ENCODE data around the gene TAS2R40.
"Not testable (repeated sequence)": the region's sequence is repeated elsewhere in the genome, so short reads cannot be mapped to it uniquely, and the experiment has no call there.

Gene TAS2R40
- 0 reads per million in 2 donors for total RNA-seq

DNA sequence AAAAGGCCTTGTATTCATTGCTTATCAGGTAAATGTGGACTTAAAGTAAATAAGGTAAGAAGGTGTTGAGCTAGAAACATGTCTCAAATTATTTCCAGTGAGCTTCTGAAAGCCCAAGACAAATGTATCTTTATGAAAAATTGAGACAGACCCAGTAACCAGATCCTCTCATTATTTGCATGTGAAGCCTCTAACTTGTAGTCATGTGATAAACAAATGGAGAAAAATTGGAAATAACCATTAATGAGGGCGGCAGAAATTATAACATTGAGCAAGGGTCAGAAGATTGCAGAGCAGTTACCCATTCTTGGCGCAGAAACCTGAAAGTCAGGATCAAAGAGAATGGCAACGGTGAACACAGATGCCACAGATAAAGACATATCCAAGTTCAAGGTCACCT is at the start of gene TAS2R40:
Gene TAS2R40 (plus strand): TSS at position 301 of the 400 bp plus-strand sequence. CDS start 42 bp downstream, at position 343.
- no peak for DNase-seq

DNA sequence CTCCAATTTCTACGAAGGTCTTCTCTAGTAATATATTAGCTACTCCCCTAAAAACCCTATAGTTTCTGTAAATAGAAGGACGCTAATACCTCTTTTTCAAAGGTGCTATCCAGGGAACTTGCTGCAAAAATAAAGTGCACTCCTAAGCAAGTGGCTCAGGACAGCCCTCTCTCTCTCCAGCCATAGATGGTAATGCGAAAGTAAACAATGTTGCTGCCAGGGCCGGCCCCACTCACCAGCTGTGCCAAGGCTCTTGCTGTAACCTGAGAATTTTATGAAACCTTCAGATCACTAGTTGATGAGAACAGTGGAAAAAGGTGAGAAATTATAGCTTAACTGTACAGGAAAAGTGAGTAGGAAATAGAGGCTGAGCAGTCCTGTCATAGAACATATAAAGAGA is 49.5 kb upstream of the TAS2R40 start:
- no peak for DNase-seq

DNA sequence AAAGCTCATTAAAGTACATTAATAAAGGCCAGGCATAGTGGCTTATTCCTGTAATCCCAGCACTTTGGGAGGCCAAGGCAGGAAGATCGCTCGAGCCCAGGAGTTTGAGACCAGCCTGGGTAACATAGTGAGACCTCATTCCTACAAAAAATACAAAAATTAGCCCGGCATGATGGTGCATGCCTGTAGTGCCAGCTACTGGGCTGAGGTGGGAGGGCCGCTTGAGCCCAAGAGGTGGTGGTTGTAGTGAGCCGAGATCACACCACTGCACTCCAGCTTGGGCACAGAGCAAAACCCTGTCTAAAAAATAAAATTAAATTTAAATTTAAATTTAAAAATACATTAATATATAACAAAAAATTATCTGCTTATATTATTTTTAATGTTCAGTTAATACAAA is 45.7 kb upstream of the TAS2R40 start:
- DNase-seq = no peak

DNA sequence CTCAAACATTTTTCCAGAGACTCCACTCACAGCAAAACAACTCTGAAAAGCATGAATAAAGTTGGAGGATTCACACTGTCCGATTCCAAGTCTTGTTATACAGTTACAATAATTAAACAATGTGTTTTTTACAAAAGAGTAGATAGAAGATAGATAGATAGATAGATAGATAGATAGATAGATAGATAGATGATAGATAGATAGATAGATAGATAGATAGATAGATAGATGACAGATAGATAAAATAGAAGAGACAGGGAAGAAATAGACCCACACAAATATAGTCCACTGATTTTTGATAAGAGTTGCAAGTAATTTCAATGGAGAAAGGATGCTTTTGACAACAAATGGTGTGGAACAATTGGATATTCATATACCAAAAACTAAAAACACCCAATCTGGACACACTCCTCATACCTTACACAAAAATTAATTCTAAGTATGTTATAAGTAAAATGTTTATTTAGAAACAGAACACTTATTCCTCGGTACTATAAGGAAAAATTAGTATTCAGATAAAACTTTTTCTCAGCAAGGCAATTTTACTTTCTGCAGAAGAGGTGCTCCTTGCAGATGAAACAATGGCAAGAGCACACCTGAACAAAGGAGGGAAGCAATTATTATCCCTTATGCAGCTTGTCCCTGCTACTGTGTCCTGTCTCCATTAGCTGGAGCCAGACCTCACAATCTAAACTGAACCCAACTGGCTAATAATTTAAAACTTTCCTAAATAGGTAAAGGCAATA is 44.3 kb upstream of the TAS2R40 start:
- no peak for DNase-seq

DNA sequence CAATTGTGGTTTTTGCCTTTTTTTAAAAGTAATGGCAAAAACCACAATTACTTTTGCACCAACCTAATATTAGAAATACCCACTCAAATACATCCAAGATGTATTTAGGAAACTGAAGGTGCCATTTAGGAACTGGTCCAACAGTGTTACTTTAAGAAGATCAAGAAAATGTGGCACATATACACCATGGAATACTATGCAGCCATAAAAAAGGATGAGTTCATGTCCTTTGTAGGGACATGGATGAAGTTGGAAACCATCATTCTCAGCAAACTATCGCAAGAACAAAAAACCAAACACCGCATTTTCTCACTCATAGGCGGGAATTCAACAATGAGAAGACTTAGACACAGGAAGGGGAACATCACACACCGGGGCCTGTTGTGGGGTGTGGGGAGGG is 41.1 kb upstream of the TAS2R40 start:
- DNase-seq = not testable (repeated sequence)

DNA sequence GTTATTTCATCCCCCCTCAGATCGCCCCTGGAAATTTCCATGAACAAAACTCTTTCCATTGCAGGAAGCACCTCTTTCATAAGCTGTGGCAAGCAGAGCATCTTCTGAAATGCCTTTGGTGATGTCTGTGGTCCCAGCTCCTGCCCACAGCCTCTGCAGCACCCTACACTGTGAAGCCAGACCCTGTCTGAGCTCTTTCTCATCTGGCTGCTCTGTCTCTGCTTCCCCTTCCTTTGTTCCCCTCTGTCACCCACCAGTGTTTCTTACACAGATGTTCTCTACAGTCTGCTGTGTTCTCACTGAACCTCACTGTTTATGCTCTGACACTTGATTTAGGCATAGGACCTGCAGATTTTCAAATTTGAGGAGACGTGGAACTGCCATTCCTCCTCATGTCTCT is 40.5 kb upstream of the TAS2R40 start:
- no peak for DNase-seq

DNA sequence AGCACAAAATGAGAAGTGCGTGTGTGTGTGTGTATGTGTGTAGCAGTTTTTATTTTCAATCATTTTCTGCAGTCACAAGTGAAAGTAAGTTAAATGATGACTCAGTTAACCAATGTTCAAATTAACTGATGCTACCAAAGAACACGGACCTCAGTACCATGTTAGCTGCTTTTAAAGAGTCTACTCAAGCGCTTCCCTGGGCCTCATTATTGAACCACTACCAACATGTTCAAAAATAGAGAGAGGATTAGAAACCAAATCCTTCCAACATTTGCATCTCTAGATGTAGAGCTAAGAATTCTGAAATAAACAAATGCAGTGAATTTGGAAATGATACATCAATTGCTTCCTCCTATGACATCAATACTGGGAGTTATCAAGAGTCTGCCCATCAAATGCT is 38.8 kb upstream of the TAS2R40 start, which contains the start of gene TAS2R39:
Gene TAS2R39 (plus strand): TSS at position 396 of the 400 bp plus-strand sequence. CDS start 0 bp downstream, at position 396.
- DNase-seq = no peak

DNA sequence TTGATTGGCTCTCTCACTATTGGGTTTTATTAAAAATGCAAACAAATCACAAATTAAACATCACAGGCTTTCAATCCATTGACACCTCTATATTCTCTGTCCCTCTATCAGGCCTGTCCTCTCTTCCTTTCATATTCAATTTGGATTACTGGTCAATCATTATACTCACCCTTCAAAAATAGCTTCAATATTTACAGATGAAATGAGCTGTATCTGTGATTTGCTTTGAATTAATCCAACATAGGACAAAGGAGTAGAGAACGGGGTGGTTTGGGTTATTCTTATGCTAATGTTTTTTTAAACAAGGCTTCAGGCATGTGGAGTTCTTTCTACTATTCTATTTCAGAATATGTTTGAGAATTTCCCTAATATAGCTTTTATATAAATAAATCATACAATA is 36.3 kb upstream of the TAS2R40 start:
- no peak for DNase-seq

DNA sequence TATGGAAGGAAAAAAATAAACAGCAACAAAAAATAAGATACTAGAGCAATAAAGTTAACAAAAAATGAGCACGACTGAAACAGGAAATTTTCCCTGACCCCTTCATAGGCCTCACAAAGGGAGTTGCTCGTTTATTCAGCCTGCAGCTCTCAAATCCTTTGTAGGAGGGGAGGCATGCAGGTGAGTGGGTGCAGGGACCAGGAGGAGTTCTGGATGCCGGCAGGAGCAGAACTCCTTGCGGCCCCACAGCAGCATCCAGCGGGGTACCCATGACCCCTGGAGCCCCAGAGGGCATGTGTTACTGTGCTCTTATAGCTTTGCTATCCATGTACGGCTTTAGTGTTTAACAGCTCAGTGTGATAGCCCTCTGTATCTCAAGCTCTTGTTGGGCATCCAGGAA is 32.8 kb upstream of the TAS2R40 start:
- no peak for DNase-seq

DNA sequence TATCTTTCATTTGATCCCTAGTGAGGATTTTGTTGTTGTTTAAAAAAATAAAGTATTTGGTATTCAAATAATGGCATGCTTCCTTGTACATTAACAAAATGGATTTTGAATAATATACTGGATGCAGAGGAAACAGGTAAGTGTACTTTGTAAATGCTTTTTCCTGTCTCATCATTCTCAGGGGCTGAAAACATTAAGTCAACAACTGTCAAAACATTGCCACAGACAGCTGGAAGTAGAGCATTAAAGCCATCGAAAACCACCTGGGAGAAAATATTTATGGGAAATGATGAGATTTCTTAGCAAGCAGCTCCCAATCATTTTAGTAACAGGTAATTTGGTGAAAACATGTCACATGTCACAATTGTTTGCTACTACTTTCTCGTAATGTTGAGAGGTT is 28.0 kb upstream of the TAS2R40 start:
- DNase-seq = no peak

DNA sequence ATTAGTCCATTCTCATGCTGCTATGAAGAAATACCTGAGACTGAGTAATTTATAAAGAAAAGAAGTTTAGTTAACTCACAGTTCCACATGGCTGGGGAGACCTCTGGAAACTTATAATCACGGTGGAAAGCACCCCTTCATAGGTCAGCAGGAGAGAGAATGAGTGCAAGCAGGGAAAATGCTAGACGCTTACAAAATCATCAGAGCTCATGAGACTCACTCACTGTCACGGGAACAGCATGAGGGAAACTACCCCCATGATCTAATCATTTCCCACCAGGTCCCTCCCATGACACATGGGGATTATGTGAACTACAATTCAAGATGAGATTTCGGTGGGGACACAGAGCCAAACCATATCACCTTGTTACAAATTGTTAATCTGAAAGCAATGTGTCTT is 22.8 kb upstream of the TAS2R40 start:
- DNase-seq = no peak

DNA sequence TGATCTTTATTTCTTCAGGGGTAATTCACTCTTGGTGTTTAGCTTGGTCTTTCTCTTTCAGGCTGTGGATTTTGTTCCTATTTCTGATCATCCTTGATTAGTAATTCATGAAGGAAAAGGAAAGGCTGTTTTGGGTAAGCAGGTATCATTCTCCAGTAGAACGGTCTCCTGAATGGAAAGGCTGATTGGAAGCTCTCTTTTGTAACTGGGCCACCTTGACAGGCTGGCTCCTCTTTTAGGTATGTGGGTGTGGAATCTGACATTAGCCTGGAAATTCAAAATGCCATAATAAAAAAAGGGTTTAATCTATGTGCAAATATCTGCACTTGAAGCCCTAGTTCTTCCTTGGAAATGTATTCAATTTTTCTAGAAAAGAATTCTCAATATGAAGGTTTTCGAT is 19.7 kb upstream of the TAS2R40 start:
- DNase-seq = no peak

DNA sequence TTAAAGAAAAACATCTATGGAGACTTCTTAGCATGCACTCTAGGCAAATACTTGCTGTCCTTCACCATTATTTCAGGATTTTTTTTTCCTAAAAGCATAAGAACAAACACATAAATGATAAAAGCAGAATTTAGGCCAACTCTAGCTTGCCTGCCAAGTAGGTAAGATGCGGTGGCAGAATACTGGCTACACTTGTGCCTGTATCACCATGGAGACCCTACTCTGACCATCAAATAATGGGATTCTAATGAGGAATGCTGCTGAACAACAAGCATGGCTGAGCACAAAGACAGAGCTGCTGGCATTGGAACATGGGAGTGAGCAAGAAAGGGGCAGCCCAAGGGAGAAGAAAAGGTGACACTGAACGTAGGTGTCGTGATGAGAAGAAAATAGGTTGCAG is 18.5 kb upstream of the TAS2R40 start:
- no peak for DNase-seq

DNA sequence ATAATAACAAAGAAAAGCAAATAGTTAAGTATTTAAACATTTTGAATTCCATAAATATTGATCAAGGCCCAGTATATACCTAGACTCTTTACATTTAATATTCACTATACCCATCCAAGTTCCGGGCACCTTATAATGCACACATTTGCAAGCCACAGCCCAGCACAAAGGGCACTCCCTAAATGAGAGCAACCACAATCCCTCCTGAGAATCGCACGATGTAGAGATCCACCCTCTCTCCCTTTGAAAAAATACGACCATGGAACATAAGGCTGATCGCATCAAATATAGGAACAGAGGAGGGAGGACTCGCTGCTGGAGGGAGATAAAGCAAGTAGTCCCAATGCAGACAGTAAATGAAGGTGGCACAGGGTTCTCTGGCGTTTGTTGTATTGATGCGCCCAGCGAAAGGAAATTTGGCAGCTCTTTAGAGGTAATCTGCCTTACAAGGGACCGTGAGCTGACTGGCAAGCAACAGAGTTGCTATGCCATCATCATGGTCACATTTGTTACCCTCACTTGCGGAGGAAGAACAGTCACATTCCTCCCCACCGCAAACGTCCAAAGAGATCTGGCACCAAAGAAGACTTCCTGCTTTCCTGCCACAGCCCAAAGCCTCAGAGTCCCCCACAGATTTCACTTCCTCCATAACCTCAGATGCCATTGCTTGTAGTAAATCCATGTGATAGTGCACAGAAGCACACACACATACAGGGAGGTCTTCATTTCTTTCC is 16.1 kb upstream of the TAS2R40 start:
- no peak for DNase-seq

DNA sequence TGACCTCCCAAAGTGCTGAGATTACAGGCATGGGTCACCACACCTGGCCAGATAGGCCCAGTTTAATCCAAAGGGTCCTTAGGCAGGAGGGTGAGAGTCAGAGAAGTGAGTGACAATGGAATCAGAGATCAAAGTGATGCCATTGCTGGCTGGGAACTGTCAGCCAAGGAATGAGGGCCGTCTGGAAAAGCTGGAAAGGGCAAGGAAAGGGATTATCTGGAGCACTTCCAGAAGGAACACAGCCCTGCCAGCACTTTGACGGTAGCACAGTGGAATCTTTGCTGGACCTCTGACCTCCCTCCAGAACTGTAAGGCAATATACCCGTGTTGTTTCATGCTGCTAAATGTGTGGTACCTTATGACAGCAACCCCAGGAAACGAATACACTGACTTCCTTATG is 11.3 kb upstream of the TAS2R40 start:
- no peak for DNase-seq

DNA sequence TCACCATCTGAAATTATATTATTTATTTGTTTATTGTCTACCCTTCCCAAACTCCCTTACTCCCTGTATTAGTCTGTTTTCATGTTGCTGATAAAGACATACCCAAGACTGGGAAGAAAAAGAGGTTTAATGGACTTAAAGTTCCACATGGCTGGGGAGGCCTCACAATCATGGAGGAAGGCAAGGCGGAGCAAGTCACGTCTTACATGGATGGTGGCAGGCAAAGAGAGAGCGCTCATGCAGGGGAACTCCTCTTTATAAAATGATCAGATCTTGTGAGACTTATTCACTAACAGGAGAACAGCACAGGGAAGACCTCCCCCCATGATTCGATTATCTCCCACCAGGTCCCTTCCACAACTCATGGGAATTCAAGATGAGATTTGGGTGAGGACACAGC is 8.4 kb upstream of the TAS2R40 start:
- DNase-seq = not testable (repeated sequence)

DNA sequence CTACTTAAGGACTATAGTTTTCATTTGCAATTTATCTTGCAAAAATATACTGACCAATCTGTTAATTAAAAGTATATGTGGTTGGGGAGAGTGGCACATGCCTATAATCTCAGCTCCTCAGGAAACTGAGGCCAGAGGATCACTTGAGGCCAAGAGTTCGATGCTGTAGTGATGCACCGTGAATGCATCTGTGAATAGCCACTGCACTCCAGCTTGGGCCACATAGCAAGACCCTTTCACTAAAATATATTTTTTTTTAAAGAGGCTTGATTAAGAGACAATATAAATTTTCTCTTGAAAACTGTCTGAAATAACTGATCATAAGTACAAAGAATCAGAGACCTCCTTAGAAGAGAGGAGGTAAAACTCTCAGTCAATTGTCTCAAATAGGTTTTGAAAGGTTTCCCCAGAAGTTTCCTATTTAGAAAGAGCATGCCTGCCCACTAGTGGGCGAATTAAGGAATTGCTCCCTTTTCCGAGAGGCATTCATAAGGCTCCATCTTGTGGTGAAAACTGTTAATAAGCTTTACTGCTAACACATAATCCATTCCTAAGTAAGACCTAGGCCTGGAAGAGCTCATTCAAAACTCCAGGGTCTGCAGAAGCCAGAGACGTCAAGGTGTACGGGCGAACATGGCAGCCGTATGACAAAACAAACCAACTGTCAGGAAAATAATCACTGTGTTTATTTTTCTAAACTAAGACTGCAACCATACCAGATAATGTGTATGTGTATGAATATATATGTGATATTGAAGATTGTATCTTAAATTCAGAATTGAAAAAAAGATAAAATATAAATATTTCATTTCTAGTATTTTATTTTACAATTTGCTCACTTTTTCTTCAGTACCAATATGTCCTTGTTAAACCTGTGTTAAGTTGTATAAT is 6.8 kb upstream of the TAS2R40 start:
- no peak for DNase-seq

DNA sequence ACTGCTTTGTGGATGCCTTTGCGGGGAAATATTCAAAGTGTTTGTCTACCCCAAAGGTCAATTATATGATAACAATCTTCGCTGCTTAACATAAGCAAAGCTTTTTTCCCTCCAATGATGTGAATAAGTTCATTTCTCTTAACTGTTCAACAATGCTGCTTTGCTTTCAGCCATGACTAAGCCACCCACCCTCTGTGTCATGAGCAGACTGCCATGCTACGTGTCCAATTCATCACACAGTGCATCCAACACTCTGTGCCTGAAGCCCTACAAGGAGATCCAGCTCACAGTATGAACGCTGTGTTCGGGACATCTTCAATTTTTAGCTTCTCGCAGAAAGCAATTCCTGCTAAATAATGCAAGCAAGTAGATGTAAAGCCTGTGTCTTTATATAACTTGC is 5.7 kb upstream of the TAS2R40 start:
- DNase-seq = no peak

DNA sequence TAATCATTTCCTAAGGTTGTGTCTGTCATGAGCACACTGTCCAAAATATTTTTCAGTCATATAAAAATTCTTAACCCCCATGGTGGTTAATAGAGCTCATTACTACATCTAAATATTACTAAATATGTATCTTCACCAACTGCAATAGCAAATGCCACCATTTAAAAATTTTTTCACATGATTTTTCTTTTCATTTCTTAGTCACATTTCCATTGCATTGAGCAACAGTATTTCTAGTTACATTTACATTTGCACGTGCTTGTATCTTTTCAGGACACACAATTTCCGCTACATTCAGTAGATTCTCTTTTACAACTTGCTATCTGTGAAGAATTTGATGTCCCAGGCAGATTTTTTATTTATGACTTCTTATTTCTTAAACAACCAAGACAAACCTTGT is 5.2 kb upstream of the TAS2R40 start:
- DNase-seq = no peak

DNA sequence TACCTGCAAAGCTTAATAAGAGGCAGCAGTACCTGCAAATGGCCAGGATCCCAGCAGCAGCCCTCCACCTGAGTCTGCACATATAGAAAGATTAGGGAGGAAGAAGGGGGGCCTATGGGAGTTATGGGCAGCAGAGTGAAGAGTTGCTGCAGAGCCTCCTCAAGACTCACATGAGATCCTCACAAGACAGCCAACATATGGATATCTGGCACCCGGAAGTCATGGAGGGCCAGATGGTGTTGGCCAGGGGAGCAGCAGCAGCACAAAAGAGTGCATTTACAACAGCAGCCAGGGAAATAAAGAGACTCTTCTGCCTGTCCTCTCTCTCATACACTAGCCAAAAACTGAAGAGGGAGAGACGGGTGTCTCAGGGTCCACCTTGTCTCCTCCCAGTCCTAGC is 4.0 kb upstream of the TAS2R40 start:
- no peak for DNase-seq

DNA sequence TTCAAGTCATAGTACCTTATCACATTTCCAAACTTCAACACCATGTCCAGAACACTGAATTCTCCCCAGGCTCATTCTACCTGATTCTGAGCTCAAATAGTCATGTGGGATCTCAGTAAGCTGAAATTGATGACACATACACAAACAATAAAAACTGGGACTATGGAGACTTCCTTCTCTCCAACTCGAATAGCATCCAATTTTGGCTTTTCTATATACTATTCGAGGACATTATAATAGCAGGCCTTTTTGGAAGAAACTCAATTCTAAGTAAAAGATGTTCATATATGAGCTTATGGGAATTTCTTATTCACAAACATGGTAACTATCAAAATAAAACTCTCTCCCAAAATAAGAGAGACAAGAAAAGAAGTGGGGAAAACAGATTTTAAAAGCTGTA is 551 bp upstream of the TAS2R40 start:
- DNase-seq = no peak

DNA sequence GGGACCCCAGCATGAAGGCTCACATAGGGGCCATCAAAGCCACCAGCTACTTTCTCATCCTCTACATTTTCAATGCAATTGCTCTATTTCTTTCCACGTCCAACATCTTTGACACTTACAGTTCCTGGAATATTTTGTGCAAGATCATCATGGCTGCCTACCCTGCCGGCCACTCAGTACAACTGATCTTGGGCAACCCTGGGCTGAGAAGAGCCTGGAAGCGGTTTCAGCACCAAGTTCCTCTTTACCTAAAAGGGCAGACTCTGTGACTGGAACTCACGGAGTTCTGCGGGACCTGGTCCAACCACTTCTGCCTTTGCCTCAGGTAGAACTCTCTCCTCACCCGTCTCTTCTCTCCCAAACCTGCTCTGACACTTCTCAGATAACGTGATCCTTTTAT is 945 bp downstream of the TAS2R40 start:
- DNase-seq = no peak

DNA sequence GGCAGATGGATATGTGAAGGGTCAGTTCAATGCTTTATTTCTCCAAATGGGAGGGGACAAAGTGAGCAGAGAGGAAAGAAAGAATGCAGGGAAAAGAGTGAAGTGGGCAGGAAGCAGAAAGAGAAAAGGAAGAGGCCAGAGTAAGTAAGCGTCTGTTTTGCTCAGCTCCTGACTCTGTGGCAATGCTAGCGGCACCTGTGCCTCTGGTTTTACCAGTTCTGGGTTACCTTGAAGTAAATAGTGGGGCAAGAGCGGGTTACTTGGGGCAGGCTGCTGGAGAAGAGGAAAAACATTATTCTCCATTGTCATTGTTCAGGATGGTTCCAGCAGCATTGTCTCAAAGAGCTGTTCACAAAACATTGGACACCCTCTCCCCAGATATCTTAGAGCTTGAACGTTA is 1.9 kb downstream of the TAS2R40 start:
- no peak for DNase-seq

Data from activated gamma-delta T cell (primary cell).